Erythroblast (primary cell): ENCODE measurements around the gene CD3G.

ENCODE experiments used
- GATA1 ChIP-seq: IDR thresholded peaks from 2 replicates; pipeline ENCODE4 v1.6.1; 2011; ENCODE audit warnings: low read depth, mild to moderate bottlenecking, control low read depth, low read length, moderate library complexity
- POLR2A ChIP-seq: IDR thresholded peaks from 2 replicates; pipeline ENCODE4 v1.6.1; 2011; ENCODE audit warnings: mild to moderate bottlenecking, low read length

DNA sequence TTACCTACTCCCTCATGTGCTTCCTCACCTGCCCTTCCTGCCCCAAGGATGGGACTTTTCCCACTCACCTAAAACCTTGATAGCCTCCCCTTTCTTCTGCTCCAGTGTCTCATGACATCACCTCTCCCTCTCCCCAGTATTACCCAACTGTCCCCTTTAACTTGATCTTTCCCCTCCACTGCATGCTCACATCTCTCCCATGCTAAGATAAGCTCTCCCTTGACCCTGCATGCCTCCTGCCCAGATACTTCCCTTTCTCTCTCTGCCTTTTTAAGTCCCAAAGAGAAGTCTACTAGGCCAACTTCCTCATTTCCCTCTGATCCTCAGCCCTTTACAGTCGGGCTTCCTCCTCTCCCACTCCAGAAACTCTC lies 24.8 kb upstream of the CD3G start:
- TF ChIP-seq POLR2A: no peak
- no peak for TF ChIP-seq GATA1
